HG03280 (cell line): ENCODE data around the gene FBXL16.

Source experiments
- ATAC-seq: cut with Tn5 transposase; IDR thresholded peaks from one replicate; pipeline ENCODE4 v1.9.1; 2021; ENCODE audit warnings: mild to moderate bottlenecking, moderate library complexity; ENCODE audit not compliant: unreplicated experiment

The FBXL16 gene

DNA sequence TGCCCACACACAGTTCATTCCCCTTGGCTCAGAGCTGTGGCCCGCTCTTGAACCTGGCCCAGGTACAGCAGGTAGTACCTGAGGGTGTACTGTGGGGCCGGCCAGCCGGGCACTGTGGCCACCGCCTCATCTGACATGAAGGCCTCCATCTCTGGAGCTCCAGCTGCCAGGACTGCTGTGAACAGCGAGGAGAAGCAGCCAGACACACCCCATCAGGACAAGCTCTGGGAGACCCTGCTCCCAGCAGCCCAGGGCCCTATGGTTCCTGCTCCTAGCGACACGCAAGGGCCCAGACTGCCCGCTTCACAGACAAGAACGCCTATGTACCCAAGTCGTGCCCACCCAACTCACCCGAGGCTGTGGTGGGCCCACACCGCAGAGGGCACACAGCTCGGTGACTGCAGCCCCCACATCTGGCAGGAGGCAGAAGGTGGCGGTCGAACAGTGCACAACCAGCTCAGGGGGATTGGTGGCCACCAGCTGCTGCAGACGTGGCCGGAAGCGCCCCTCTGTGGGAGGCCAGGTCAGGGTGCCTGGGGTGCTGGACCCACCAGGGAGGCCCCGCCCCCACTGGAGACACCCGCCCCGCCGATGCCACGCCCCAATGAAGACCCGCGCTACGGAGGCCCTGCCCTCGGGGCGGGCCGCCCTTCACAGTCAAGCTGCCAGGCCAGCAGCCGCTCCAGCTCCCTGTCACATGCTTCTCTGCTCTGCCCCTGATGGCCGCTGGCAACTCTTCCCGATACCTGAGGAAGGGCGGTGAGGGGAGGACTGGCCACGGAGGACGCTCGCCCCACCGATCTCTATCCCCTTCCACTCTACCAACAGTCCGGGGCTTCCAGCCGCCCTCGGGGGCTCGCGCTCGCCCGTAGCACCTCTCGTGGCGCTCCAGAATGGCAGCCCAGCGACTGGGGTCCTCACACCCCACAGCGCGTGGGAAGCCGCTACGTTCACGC, 26.5 kb downstream of the FBXL16 start:
- ATAC-seq: peak; percentile 1

DNA sequence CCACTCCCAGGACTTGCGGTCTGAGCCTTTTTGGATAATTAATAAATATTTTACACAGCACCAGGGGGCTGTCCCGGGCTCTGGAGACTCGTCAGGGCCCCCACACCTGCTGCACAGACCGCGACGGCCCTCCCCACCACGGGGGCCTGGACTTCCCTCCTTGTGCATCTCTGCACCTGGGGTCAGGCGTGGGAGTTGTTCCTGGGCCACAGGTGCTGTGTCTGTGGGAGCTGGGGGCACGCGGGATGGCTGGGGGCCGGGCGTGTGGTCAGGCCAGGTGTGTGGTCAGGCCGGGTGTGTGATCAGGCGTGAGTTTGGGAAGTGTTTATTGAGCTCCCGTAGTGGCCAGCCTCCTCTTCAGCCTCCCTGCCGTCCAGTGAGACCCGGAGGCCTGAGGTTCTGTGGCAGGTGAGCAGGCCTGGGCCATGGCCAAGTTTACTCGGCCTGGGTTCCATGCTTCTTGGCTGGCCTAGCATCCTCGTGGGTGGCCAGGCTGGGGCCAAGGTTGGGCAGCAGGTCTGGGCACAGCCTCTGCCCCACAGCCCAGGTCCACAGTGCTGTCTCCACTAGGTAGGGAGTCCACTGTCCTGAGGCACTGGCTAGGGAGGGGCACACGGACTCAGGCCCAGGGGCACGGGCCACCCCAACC, 27.3 kb downstream of the FBXL16 start:
- no peak for ATAC-seq

DNA sequence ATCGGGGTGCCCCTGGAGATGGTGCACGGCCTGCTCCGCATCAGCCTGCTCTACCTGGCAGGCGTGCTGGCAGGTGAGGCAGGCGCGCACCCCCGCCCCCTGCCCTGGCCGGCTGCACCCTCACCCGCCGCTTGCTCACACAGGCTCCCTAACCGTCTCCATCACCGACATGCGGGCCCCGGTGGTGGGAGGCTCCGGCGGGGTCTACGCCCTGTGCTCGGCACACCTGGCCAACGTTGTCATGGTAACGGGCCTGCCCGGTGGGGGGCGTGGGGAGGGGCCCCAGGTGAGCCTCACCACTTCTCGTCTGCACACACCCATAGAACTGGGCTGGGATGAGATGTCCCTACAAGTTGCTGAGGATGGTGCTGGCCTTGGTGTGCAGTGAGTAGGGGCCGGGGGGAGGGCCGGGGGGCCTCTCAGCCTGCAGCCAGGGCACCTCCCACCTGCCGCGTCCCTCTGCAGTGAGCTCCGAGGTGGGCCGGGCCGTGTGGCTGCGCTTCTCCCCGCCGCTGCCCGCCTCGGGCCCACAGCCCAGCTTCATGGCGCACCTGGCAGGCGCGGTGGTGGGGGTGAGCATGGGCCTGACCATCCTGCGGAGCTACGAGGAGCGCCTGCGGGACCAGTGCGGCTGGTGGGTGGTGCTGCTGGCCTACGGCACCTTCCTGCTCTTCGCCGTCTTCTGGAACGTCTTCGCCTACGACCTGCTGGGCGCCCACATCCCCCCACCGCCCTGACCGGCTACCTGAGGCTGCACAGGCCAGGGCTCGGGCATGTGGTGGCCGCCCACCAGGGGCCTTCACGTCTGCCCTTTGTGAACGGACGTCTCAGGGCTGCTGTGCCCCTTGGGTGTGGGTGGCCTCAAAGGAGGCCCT, 28.0 kb downstream of the FBXL16 start:
- ATAC-seq: no peak

DNA sequence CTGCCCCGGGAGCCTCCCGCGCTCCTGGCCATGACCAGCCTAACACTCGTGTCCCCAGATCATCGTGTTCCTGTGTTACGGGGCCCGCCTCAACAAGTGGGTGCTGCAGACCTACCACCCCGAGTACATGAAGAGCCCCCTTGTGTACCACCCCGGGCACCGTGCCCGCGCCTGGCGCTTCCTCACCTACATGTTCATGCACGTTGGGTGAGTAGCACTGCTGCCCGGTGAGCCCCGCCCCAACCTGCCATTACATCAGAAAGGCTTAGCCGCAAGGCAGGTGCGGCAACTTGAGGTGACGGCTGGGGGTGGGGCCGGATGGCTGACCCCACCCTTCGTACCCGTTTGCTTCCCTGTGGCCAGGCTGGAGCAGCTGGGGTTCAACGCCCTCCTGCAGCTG, 28.7 kb downstream of the FBXL16 start:
- ATAC-seq: no peak

DNA sequence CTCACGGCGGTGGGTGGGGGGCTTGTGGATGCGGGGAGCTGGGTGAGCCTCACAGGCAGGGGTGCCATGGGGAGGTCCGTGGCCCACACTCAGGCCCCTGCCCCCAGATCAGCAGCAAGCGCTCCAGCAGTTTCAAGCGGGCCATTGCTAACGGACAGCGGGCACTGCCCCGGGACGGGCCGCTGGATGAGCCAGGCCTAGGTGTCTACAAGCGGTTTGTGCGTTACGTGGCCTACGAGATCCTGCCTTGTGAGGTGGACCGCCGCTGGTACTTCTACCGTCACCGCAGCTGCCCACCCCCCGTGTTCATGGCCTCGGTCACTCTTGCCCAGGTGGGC, 29.1 kb downstream of the FBXL16 start:
- no peak for ATAC-seq

DNA sequence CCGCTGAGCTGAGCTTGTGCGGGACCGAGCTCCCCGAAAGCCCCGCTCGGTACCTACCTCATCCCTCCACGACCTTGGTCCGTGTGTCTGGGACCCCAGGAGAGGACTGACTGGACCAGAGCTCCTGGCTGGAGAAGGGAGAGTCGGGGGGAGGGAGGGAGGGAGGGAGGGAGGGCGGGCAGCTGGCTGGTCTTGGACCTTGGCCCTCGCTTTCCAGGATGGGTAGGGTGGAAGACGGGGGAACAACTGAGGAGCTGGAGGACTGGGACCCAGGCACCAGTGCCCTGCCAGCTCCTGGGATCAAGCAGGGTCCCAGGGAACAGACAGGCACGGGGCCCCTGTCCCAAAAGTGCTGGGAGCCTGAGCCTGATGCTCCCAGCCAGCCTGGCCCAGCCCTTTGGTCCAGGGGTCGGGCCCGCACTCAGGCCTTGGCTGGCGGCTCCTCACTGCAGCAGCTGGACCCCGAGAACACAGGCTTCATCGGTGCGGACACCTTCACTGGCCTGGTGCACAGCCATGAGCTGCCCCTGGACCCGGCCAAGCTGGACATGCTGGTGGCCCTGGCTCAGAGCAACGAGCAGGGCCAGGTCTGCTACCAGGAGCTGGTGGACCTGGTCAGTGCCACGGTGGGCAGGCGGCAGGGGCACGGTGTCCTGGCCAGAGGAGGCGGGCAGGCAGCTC, 29.6 kb downstream of the FBXL16 start:
- no peak for ATAC-seq

DNA sequence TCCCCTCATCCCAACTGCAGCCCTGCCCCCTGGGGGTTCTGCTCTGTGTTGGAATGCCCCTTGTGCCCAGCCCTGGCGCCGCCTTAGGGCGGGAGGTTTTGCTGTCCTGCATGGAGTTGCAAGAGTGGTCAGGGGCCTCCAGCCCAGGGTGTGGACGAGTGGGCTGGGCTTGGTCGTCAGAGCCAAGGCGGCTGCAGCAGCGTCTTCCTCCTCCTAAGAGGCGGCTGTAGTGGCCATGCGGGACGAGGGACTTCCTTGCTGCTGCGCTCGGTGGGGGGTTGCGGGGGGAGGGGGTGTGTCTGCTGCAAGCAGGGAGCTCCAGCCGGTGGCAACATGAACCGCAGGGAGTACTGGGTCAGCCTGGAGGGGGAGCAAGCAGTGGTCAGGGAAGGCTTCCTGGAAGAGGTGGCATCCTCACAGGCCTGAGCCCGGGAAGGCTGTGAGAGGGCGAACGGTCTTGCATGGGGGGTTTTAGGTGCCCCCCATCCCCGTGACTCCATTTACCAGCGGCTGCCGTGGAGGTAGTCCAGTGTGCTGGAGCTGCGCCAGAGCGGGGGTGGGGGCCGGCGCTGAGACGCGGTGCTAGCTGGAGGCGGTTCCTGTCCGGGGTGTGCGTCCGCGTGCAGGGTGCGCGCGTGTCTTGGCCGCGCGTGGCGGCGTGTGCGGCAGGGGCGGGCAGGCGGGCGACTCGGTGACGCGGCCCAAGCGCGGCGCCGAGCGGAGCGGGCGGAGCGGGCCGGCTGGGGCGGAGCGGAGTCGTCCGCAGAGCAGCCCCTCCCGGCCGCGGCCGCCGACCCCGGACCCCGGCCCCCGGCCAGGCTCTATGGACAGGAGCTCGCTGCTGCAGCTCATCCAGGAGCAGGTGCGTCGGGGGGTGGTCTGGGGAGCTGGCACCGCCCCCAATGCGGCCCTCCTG, 30.4 kb downstream of the FBXL16 start, which contains the start of gene RHBDL1:
RHBDL1 (plus strand) TSS at position 704 of the 916 bp plus-strand sequence; CDS start at position 824, 120 bp downstream.
- no peak for ATAC-seq

DNA sequence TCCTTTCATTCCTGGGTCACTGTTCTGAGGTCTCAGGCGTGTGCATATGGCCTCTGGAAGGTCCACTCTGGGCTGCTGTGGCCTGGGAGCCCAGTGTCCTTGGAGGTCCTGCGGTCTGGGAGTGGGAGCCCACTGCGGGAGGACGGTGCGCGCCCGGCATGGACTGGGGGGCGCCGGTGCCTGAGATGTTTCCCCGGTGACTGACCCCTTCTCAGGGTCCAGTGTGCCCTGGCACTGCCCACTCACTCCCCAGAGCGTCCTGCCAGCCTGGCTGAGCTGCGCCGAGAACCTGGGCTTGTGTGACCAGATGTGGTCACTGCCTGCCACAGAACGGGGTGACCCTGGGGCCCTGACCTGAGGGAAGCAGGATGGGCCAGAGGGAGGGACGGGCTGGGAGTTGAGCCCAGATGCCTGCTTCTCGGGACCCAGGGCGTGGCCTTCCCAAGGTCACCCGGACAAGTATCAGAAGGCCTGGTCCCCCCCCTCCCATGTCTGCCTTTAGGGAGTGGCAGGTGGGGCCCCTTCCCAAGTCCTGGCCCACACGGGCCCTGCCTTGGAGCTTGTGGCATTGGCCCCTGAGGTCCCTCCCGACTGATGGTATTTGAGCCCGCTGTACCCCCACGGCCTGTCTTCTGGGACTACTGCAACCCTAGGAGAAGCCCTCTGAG, 31.3 kb downstream of the FBXL16 start:
- ATAC-seq: no peak

DNA sequence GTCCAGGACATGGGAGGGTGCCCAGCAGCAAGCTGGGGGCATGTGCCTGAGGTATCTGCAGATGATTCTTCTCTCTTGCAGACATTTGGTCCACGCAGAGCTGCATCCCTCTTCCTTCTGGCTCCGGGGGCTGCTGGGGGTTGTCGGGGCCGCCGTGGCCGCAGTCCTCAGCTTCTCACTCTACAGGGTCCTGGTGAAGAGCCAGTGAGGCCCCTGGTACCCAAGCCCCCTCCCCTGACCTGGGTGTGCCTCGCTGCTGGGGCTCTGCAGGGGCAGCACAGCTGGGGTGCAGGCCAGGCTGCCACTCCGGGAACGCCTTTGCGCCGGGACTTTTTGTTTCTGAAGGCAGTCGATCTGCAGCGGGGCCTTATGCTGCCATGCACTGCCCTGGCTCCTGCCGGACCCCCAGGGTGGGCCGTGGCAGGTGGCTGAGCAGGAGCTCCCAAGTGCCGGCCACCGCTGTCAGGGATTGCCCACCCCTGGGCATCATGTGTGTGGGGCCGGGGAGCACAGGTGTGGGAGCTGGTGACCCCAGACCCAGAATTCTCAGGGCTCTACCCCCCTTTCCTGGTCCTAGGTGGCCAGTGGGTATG, 32.1 kb downstream of the FBXL16 start:
- ATAC-seq: no peak

DNA sequence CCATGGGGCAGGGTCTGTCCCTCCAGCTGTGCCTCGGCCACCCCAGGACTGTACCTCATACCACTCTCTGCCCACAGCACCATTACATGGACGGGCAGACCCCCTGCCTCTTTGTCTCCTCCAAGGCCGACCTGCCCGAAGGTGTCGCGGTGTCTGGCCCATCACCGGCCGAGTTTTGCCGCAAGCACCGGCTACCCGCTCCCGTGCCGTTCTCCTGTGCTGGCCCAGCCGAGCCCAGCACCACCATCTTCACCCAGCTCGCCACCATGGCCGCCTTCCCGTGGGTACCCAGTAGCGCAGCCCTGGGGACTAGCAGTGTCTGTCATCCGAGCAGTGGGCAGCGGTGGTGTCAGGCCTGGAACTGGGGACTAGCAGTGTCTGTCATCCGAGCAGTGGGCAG, 32.8 kb downstream of the FBXL16 start:
- ATAC-seq: no peak

DNA sequence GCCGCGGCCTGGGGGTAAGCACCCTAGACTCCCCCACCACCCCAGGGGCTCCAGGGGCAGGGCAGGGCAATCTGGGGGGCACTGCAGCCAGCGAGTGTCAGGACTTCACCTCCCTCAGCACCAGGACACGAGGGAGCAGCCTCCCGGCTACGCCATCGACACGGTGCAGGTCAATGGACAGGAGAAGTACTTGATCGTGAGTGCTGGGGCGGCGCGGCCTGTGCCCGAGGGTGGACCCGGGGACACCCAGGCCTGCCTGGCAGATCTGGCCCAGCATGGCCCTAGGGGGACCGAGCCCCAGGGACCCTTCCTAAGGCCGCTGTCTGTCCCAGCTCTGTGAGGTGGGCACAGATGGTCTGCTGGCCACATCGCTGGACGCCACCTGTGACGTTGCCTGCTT, 33.2 kb downstream of the FBXL16 start:
- no peak for ATAC-seq

DNA sequence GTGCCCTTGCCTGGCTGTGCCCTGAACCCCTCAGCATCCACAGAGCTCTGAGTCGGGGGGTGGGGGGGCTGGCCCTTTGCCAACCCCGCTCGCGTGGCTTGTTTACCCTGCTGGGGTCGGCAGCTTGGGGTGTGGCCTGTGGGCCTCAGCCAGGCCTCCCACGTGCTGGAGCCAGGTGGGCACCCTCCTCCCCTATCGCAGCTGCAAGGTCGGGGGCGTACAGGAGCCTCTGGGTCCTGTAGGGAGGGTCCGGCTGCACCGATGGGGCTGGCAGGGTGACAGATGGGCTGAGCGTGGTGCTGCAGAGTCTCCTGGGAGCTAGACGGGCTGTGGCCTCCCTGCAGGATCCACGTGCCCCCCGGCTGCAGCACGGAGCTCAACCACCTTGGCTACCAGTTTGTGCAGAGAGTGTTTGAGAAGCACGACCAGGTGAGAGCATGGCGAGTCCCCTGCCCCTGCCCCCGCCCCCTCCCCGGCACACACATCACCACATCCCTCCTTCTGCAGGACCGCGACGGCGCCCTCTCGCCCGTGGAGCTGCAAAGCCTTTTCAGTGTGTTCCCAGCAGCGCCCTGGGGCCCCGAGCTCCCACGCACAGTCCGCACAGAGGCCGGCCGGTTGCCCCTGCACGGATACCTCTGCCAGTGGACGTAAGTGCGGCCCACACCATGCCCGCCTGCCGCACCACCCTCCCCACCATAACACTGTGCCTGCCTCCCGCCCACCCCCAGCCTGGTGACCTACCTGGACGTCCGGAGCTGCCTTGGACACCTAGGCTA, 34.1 kb downstream of the FBXL16 start:
- no peak for ATAC-seq

DNA sequence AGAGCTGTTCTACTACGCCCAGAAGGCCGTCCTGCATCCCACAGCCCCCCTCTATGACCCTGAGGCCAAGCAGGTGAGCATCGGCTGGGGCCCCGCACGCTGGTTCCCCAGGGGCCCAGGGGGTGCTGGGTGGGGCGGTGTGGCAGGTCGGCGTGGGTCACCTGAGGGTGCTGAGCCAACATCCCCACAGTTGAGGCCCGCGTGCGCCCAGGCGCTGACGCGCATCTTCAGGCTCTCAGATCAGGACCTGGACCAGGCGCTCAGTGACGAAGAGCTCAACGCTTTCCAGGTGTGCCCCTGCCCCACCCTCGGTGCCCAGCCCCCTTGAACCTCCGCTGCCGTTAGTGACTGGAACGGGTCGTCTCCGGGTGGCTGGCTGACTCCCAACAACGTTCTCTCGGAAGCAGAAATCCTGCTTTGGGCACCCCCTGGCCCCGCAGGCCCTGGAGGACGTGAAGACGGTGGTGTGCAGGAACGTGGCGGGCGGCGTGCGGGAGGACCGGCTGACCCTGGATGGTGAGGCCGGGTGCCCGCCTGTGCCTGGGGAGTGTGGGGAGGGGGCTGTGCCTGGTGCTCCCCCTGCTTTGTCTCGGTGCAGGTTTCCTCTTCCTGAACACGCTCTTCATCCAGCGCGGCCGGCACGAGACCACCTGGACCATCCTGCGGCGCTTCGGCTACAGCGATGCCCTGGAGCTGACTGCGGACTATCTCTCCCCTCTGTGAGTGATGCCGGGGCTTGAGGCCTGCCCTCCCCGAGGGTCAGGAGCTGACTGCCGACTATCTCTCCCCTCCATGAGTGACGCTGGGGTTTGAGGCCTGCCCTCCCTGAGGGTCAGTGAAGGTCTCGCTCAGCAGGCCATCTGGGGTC, 34.9 kb downstream of the FBXL16 start:
- ATAC-seq: no peak

DNA sequence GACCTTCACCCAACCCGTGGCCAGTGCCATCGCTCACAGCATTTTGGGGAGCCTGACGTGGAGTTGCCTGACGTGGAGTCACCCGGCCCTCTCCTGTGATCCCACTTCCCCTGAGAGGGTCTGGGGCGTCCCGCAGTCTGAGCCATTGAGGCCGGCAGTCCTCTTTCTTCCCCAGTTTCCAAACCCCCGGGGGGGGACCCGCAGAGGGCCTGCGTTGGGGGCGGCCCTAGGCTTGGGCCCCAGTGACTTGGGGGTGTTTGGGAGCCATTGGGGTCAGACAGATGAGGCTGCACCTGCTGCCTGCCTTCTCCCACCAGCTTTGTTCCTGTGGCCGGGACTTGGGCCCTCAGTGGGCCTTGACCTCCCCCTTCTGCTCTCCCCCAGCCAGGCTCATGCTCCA, 35.9 kb downstream of the FBXL16 start:
- ATAC-seq: no peak

DNA sequence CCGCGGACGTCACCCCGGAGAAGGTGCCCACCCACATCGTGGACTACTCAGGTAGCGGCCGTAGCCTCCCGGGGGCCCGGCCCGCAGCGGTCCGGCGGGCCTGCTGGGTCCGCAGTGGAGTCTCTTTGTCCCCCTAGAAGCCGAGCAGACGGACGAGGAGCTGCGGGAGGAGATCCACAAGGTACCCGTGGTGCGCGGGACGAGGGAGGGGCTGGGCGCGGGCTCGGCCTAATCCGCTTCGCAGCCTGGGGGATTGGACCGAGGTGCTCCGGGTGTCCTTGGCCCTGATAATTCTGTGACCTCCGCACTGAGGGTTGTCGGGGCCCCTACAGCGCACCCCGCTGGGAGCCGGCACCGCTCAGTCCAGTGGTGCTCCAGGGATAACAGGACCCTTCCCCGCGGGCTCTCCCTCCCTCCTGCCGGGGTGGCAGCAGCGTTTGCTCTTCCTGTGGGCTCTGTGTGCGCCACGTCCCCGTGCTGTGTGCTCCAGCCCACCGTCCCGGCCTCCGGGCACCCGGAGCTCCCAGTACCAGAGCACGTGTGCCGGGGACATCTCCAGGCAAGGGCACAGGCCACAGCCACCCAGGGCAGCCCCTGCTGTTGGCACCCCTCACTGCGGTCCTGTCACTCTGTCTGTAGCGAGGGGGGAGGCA, 37.0 kb downstream of the FBXL16 start:
- peak; percentile 6 for ATAC-seq

DNA sequence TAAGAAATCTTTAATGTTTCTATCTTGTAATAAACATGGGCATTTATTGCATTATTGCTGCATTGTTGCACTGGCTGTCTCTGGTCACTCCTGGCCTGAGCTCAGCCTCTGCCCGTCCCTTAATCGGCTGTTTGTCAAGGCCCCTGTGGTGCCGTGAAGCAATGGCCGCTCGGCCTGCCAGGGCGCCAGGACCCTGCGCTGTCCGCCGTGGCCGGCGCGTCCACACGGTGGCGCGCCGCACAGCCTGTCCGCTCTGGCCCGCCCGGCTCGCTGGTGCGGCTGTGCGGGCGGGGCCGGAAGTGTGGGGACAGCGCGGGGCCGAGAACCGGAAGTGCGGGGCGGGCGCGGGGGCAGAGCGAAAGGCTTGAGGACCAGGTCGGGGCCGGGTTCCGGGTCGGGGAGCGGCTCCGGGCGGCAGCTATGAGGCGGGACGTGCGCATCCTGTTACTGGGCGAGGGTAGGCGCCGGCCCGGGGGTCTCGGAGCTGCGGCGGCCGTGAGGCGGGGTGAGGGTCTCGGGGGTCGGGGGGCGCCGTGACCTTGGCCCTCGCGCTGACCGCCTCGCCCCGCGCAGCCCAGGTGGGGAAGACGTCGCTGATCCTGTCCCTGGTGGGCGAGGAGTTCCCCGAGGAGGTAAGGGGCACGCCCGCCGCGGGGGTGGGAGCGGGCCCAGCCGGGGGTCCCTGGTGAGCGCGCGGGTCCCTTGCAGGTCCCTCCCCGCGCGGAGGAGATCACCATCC, 37.7 kb downstream of the FBXL16 start, which contains the start of gene RHOT2:
RHOT2 (plus strand) TSS at position 353 of the 739 bp plus-strand sequence; CDS start at position 421, 68 bp downstream.
- ATAC-seq: peak; percentile 82
